H1 (cell line): ENCODE data around the gene DHCR24. TPM values are rescaled to one million over a fixed set of nuclear protein-coding genes. Genes with fewer than 3 reads are reported as not detected.

ENCODE experiments used
- RNF2 ChIP-seq: fragments of 200-900, 300-1000 bp; sonication (generic); IDR thresholded peaks from 2 replicates; pipeline ENCODE4 v1.7.1; 2016; ENCODE audit warnings: borderline replicate concordance, low read depth, mild to moderate bottlenecking, antibody characterized with exemption, low read length; ENCODE audit not compliant: poor library complexity, severe bottlenecking; ENCODE audit errors: missing control alignments
- SAP30 ChIP-seq: fragments of 300-600 bp; sonication (generic); IDR thresholded peaks from 2 replicates; pipeline ENCODE4 v1.7.1; 2012; ENCODE audit warnings: low read length, moderate library complexity, mild to moderate bottlenecking, inconsistent platforms; ENCODE audit not compliant: insufficient read depth, insufficient replicate concordance
- YY1 ChIP-seq: IDR thresholded peaks from 2 replicates; pipeline ENCODE4 v1.6.1; 2011; ENCODE audit warnings: low read depth, mild to moderate bottlenecking, low read length
- polyA plus RNA-seq, 7 experiments: library from polyadenylated mRNA; depleted of rRNA in 3 of 7; stranded (reverse) in 5 of 7; unstranded in 2 of 7; fragments of >200 nt in 5 of 7; fragments of 200-250 nt in 2 of 7; gene quantifications; 1 replicate in 5 of 7; 2 replicates in 1 of 7; 4 replicates in 1 of 7; pipeline versions ENCODE4 v1.2.1 to v1.2.3, GENCODE V29; 2011 to 2013; ENCODE audit warnings: missing spikeins in 2 of 7, mixed read lengths in 2 of 7
- total RNA-seq: library from RNA; stranded (reverse); fragmentation: NEBNext Ultra II Directional; extraction: Animal tissue kit (Norgen Biotek cat#: 25700); gene quantifications from 2 replicates; pipeline ENCODE4 v1.2.1, GENCODE V29; 2021
- TF ChIP-seq, protein P1 (sequence below): IDR thresholded peaks from 2 replicates; pipeline ENCODE4 v1.6.1; 2012; ENCODE audit warnings: inconsistent platforms
- TF ChIP-seq, protein P2 (sequence below): IDR thresholded peaks from 2 replicates; pipeline ENCODE4 v1.6.1; 2011; ENCODE audit warnings: low read depth, mild to moderate bottlenecking, low read length; ENCODE audit not compliant: insufficient read depth
- TF ChIP-seq, protein P3 (sequence below): IDR thresholded peaks from 2 replicates; pipeline ENCODE4 v1.6.1; 2011; ENCODE audit warnings: low read length, improper control_type of control experiment

The DHCR24 gene
- total and polyA plus RNA-seq, 2 of the 8 experiments (the other 6 are each of a cell fraction or from before 2014, with no cell fraction given) = 370 to 419 TPM

DNA sequence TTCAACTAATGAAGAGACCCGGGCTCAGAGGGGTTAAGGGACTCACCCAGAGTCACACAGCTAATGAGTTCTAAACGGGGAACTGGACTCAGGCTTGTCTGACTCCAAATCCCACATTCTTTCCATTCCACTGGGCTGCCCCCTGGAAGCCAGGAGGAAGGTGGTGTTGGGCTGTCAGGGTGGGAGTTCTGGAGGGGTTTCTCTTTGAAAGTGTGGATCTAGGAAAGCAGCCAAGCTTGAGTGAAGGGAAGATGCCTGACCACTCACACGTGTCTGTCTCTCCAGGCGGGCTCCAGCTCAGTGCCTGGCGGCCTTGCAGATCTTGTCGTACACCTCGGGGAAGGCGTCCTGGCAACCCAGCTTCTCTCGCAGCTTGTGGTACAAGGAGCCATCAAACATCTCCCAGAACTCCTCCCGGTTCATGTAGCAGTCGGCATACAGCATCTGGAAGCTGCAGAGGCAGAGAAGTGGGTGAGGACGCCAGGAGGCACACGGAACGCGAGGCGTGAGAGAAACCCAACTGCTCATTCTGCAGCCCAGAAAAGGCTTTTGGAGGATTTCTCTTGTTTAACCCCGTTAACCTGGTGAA, 35.0 kb downstream of the DHCR24 start (continued):
- TF ChIP-seq, protein P1, sequence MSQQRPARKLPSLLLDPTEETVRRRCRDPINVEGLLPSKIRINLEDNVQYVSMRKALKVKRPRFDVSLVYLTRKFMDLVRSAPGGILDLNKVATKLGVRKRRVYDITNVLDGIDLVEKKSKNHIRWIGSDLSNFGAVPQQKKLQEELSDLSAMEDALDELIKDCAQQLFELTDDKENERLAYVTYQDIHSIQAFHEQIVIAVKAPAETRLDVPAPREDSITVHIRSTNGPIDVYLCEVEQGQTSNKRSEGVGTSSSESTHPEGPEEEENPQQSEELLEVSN = no peak
- TF ChIP-seq RNF2 (no peak), YY1 (no peak), SAP30 (no peak)
- TF ChIP-seq, protein P2, sequence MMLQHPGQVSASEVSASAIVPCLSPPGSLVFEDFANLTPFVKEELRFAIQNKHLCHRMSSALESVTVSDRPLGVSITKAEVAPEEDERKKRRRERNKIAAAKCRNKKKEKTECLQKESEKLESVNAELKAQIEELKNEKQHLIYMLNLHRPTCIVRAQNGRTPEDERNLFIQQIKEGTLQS = no peak
- TF ChIP-seq, protein P3, sequence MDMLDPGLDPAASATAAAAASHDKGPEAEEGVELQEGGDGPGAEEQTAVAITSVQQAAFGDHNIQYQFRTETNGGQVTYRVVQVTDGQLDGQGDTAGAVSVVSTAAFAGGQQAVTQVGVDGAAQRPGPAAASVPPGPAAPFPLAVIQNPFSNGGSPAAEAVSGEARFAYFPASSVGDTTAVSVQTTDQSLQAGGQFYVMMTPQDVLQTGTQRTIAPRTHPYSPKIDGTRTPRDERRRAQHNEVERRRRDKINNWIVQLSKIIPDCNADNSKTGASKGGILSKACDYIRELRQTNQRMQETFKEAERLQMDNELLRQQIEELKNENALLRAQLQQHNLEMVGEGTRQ = no peak
